Measurements from ENCODE around the gene CTNNA2. TPM values are rescaled to one million over a fixed set of nuclear protein-coding genes. Genes with fewer than 3 reads are reported as not detected.

Gene CTNNA2
- total and polyA plus RNA-seq, 8 donors, result 0.28 to 5.7 (median 0.44) TPM; not detected in 4

DNA sequence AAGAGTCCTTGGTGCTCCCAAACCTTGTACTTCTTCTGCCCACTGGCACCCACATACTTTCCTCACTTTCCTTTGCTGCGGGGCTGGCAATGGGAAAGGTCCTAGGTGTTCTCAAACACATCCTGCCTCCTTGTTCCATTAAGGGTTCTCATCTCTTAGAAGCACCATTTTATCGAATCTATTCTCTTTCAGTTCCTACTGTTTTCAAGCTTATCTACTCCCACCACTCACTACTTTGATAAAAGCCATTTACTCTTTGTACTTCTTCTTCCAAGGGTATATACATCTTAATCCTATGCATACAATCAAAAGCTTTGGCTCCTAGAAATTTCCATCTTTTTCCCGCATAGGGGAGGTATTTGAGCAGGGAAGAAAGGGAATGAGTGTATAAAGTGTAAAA lies 868.8 kb downstream of the CTNNA2 start:
- no peak overlapping the region for H3K27ac ChIP-seq
- 68 to 83% (median 75%) methylated on average over 3 of the region's 3 CpGs for WGBS, 5 donors
- intact Hi-C loops (cut with DNase I; ENCODE audit: low total_unique reads), result no loop called here
- no peaks in the 10 kb centered on the region for H3K4me1 ChIP-seq
- no peaks in the 10 kb centered on the region for H3K27me3 ChIP-seq
- no peaks in the 10 kb centered on the region for H3K9me3 ChIP-seq
- TF ChIP-seq POLR2A (IDR thresholded peaks at IDR 0.05), result no peak
- no peak for TF ChIP-seq EP300 (IDR thresholded peaks at IDR 0.05)
- TF ChIP-seq, protein P1, sequence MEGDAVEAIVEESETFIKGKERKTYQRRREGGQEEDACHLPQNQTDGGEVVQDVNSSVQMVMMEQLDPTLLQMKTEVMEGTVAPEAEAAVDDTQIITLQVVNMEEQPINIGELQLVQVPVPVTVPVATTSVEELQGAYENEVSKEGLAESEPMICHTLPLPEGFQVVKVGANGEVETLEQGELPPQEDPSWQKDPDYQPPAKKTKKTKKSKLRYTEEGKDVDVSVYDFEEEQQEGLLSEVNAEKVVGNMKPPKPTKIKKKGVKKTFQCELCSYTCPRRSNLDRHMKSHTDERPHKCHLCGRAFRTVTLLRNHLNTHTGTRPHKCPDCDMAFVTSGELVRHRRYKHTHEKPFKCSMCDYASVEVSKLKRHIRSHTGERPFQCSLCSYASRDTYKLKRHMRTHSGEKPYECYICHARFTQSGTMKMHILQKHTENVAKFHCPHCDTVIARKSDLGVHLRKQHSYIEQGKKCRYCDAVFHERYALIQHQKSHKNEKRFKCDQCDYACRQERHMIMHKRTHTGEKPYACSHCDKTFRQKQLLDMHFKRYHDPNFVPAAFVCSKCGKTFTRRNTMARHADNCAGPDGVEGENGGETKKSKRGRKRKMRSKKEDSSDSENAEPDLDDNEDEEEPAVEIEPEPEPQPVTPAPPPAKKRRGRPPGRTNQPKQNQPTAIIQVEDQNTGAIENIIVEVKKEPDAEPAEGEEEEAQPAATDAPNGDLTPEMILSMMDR (IDR thresholded peaks at IDR 0.05), result no peak
- TF ChIP-seq POLR2AphosphoS5 (IDR thresholded peaks at IDR 0.05), result no peak
- H3K4me3 ChIP-seq, result no peak overlapping the region
- DNase-seq, result no peak
- no peaks in the 10 kb centered on the region for H3K36me3 ChIP-seq

DNA sequence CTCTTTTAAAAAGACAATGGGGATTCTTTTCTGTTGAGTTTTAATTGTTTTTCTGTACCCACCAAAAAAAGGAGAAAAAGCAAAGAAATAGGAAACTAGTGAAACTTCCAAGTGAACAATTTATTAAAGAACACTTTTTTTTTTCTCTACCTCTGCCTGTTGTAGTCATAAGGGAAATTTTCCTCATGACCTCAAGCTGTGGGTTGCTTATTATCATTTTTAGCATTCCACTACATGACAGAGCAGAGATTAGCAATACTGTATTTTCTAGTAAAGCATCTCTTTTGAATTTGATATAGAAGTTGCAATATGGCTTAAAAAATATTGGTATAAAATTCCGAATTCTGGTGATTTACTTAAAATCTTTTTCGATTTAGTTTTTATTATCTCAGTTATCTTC lies 879.6 kb downstream of the CTNNA2 start:
- H3K4me1 ChIP-seq, result no peaks in the 10 kb centered on the region
- H3K4me3 ChIP-seq, result no peak overlapping the region
- DNase-seq, result no peak
- no peaks in the 10 kb centered on the region for H3K9me3 ChIP-seq
- no peaks in the 10 kb centered on the region for H3K27me3 ChIP-seq
- no peak overlapping the region for H3K27ac ChIP-seq
- WGBS, 5 donors, result 83 to 90% (median 84%) methylated on average over 2 of the region's 2 CpGs
- intact Hi-C loops (cut with DNase I; ENCODE audit: low total_unique reads), result no loop called here
- H3K36me3 ChIP-seq, result no peaks in the 10 kb centered on the region
- TF ChIP-seq, protein P1 (IDR thresholded peaks at IDR 0.05), result no peak
- TF ChIP-seq EP300 (IDR thresholded peaks at IDR 0.05), result no peak

DNA sequence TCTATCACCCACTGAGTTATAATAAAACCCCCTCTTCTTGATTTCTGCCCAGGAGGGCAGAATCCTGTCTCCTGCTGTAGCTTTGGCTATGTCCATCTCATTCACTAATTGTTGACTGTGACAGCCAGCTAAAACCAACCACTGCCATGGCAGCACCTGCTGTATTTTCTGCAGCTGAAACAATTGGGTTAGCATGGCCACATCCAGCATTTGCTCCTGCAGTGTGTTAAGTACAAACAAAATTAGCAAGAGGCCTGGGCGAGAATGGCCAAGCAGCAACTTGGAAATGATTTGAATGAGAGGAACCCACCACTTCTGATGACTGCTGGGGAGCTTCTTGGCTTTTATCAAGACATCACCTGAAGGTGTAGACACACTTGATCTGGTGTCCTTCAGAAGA lies 881.1 kb downstream of the CTNNA2 start:
- peak in 1 of 2 donors; percentile 2 for DNase-seq
- H3K9me3 ChIP-seq, result no peaks in the 10 kb centered on the region
- H3K27me3 ChIP-seq, result no peaks in the 10 kb centered on the region
- 78 to 87% (median 84%) methylated on average over 1 of the region's 1 CpG for WGBS, 5 donors
- H3K36me3 ChIP-seq, result no peaks in the 10 kb centered on the region
- TF ChIP-seq POLR2AphosphoS5 (IDR thresholded peaks at IDR 0.05) (no peak), POLR2A (IDR thresholded peaks at IDR 0.05) (no peak), EP300 (IDR thresholded peaks at IDR 0.05) (no peak)
- TF ChIP-seq, protein P1 (IDR thresholded peaks at IDR 0.05), result no peak
- H3K4me1 ChIP-seq, result no peaks in the 10 kb centered on the region
- H3K4me3 ChIP-seq, result no peak overlapping the region
- intact Hi-C loops (cut with DNase I; ENCODE audit: low total_unique reads), result no loop called here
- no peak overlapping the region for H3K27ac ChIP-seq

DNA sequence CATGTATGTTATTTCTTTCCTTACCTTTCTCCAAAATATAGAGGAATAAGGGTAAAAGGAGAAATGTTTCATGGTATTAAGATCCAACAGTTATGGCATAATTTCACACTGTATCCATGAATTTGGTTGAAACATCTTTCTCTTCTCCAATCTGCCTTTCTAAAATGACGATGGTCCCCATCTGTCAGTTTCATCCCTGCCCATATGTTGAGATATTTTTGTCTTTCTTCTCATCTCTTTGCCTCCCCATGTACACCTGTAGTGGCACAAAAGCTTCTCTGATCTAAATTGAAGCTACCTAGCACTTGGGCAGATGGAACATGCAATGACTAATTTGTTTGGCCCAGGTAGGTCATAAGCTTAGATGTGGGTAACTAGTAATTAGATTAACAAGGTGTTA lies 882.4 kb downstream of the CTNNA2 start:
- H3K4me1 ChIP-seq, result no peaks in the 10 kb centered on the region
- no peak for DNase-seq
- H3K9me3 ChIP-seq, result no peaks in the 10 kb centered on the region
- no peak overlapping the region for H3K27ac ChIP-seq
- intact Hi-C loops (cut with DNase I; ENCODE audit: low total_unique reads), result no loop called here
- WGBS, 5 donors, result 82 to 96% (median 86%) methylated on average over 1 of the region's 1 CpG
- H3K36me3 ChIP-seq, result no peaks in the 10 kb centered on the region
- H3K4me3 ChIP-seq, result no peak overlapping the region
- TF ChIP-seq EP300 (IDR thresholded peaks at IDR 0.05) (no peak), POLR2AphosphoS5 (IDR thresholded peaks at IDR 0.05) (no peak), POLR2A (IDR thresholded peaks at IDR 0.05) (no peak)
- TF ChIP-seq, protein P1 (IDR thresholded peaks at IDR 0.05), result no peak
- no peaks in the 10 kb centered on the region for H3K27me3 ChIP-seq
